Natural killer cell treated with Interleukin-12 subunit alpha and Interleukin-12 subunit beta and Interleukin-15 and Interleukin-18, amount 100 ng/mL, for 72 hours (primary cell): ENCODE measurements around the gene FAM167B. TPM values are rescaled to one million over a fixed set of nuclear protein-coding genes. Genes with fewer than 3 reads are reported as not detected.
"Not testable (repeated sequence)": the region's sequence is repeated elsewhere in the genome, so short reads cannot be mapped to it uniquely, and the experiment has no call there.

Experiments used
- ATAC-seq, 2 donors: fragments of 150-1000 bp; cut with Tn5 transposase in 1 of 2; sonication (Bioruptor Pico), chemical (Tn5 transposase) in 1 of 2; 2 replicates each; pipeline ENCODE4 v1.10.0; 2021
- DNase-seq: peaks from one replicate; pipeline ENCODE4 v3.0.0; 2022; ENCODE audit warnings: low spot score
- H3K27ac Mint-ChIP-seq, 2 donors: 1 replicate in 1 of 2; 2 replicates in 1 of 2; pipeline ENCODE4 v1.8.0; 2022; ENCODE audit warnings: mixed read lengths in 2 of 2, mild to moderate bottlenecking in 1 of 2, moderate library complexity in 1 of 2
- H3K27me3 Mint-ChIP-seq, 2 donors: 1 replicate in 1 of 2; 2 replicates in 1 of 2; pipeline ENCODE4 v1.8.0; 2022; ENCODE audit warnings: mixed read lengths in 2 of 2
- H3K36me3 Mint-ChIP-seq: one replicate; pipeline ENCODE4 v1.8.0; 2022; ENCODE audit warnings: mixed read lengths
- H3K4me1 Mint-ChIP-seq, 2 donors: 1 replicate in 1 of 2; 2 replicates in 1 of 2; pipeline ENCODE4 v1.8.0; 2022; ENCODE audit warnings: low read depth in 2 of 2, mixed read lengths in 2 of 2, mild to moderate bottlenecking in 1 of 2
- H3K4me3 Mint-ChIP-seq: one replicate; pipeline ENCODE4 v1.8.0; 2022; ENCODE audit warnings: mixed read lengths
- H3K9me3 Mint-ChIP-seq: 2 replicates; pipeline ENCODE4 v1.8.0; 2022; ENCODE audit warnings: mixed read lengths
- total RNA-seq, 2 donors: library from RNA; stranded (reverse); gene quantifications; one replicate each; pipeline ENCODE4 v1.2.3, GENCODE V29; 2022

FAM167B gene
- total RNA-seq, 2 donors from 2014 or later, result 0.47 TPM; not detected in 1

DNA sequence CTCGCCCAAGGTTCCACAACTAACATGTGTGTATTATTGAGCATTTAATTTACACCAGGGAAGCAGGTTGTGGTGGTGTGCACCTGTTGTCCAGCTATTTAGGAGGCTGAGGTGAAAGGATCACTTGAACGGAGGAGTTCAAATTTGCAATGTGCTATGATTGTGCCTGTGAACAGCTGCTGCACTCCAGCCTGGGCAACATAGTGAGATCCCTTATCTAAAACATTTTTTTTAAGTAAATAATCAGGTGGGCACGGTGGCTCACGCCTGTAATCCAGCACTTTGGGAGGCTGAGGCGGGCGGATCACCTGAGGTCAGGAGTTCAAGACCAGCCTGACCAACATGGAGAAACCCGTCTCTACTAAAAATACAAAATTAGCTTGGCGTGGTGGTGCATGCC, 37.8 kb downstream of the FAM167B start:
- not testable (repeated sequence) for H3K27ac Mint-ChIP-seq, H3K36me3 Mint-ChIP-seq, DNase-seq, H3K4me3 Mint-ChIP-seq, H3K27me3 Mint-ChIP-seq, ATAC-seq, H3K4me1 Mint-ChIP-seq, H3K9me3 Mint-ChIP-seq

DNA sequence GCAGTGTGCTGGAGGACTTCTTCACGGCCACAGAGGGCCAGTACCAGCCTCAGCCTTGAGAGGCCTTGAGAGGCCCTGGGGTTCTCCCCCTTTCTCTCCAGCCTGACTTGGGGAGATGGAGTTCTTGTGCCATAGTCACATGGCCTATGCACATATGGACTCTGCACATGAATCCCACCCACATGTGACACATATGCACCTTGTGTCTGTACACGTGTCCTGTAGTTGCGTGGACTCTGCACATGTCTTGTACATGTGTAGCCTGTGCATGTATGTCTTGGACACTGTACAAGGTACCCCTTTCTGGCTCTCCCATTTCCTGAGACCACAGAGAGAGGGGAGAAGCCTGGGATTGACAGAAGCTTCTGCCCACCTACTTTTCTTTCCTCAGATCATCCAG, 38.6 kb downstream of the FAM167B start:
- Mint-ChIP-seq H3K27ac (peak overlapping the region in 1 of 2 donors; percentile 34), H3K27me3 (no peaks in the 10 kb centered on the region)

DNA sequence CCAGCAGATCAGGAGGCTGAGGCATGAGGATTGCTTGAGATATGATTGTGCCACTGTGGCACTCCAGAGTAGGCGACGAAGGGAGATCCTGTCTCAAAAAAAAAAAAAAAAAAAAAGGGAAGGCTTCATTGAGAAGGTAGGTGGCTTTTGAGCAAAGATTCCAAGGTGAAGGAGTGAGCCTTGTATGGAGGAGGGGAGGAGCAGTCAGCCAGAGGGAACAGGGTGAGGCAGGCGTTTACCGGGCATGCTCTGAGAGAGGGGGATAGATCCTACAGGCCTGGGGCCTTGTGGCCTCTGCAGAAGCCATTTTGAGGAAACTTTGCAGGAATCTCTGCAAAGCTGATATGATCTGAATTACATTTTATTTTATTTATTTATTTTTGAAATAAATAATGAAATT, 39.7 kb downstream of the FAM167B start:
- ATAC-seq, result no peak
- Mint-ChIP-seq H3K9me3 (no peaks in the 10 kb centered on the region), H3K27me3 (no peaks in the 10 kb centered on the region), H3K27ac (no peak overlapping the region), H3K4me3 (no peak overlapping the region), H3K36me3 (no peaks in the 10 kb centered on the region), H3K4me1 (peaks cover 5% of the 10 kb centered on the region in 2 donors)
- DNase-seq, result no peak

More for the DNA sequence above, 38.6 kb downstream of the FAM167B start:
- peaks cover 0 to 3% of the 10 kb centered on the region in 2 donors for H3K4me1 Mint-ChIP-seq
- no peak overlapping the region for H3K4me3 Mint-ChIP-seq
- ATAC-seq (peak in 1 of 2 donors; percentile 20), DNase-seq (no peak)
- no peaks in the 10 kb centered on the region for H3K9me3 Mint-ChIP-seq
- no peaks in the 10 kb centered on the region for H3K36me3 Mint-ChIP-seq

DNA sequence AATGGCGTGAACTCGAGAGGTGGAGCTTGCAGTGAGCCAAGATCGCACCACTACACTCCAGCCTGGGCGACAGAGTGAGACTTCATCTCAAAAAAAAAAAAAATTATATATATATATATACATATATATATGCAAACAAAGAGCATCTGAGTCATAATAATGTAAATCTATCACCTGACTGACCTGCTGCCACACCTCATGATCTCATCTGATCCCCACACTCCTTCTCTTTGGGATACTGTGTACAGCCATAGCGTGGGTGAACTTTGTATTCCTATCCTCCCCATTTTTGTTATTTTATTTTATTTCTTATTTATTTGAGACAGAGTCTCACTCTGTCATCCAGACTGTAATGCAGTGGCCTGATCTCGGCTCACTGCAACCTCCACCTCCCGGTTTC, 42.2 kb downstream of the FAM167B start:
- Mint-ChIP-seq H3K27me3 (no peaks in the 10 kb centered on the region), H3K36me3 (no peaks in the 10 kb centered on the region), H3K27ac (no peak overlapping the region), H3K9me3 (no peaks in the 10 kb centered on the region), H3K4me3 (no peak overlapping the region), H3K4me1 (peaks cover 9 to 14% of the 10 kb centered on the region in 2 donors)
- ATAC-seq (no peak), DNase-seq (no peak)

DNA sequence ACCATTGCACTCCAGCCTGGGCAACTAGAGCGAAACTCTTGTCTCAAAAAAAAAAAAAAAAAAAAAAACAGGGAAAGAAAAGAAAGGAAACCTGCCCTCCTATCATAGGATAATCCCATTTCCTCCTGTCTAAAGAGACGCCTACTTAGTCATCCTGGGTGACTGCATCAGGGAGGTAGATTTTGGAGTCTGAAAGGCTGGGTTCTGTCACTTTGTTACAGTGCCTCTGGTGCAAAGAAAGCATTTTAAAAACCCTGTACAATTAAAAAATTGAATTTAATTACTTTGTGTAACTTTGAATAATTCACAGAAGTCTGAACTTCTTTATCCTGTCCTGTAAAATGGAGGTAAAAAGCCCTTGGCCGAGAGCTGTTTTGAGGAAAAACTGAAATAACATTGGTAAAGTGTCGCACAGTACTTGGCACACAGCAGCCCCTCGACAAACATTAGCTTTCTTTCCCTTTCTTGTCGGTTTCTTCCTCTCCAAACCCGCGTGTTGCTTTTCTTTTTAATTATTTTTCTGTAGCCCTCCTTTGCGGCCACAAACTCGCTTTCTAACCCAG, 44.2 kb downstream of the FAM167B start:
- DNase-seq (no peak), ATAC-seq (no peak)
- H3K27me3 Mint-ChIP-seq, result no peaks in the 10 kb centered on the region
- peak overlapping the region; percentile 90 for H3K27ac Mint-ChIP-seq
- no peaks in the 10 kb centered on the region for H3K9me3 Mint-ChIP-seq
- H3K4me3 Mint-ChIP-seq, result peak overlapping the region; percentile 89
- peaks cover 20 to 27% of the 10 kb centered on the region in 2 donors for H3K4me1 Mint-ChIP-seq
- H3K36me3 Mint-ChIP-seq, result no peaks in the 10 kb centered on the region

DNA sequence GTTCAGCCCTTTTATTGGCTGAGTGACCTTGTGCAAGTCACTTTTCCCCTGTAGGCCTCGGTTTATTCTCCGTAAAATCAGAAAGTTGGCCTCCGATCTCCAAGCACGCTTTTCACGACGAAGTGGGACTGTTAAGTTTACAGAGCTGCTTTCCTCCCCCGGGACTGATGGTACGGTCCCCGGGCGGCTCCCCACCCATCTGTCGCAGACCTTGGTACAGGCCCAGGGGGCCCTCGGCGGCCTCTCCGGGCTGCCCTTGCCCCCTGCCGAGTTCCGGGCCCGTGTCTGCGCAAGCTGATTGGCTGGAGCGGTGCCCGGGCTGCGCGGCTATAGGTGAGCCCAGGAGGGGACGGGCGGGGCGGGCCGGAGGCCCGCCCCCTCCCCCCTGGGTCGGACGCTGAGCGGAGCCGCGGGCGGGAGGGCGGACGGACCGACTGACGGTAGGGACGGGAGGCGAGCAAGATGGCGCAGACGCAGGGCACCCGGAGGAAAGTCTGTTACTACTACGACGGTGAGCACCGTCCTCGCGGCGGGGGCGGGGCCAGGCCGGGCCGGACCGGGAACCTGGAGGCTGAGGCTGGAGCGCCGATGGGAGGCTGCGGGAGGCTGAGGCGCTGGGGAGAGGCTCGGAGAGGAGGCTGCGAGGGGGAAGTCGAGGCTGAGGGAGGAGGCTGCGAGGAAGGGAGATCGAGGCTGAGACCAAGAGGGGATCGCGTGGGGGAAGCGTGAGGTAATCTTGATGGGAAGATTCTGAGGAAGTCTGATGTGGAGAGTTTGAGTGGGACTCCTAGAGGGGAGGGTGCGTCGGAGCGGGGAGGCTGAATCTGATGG, 44.9 kb downstream of the FAM167B start, which contains the start of gene HDAC1:
Gene HDAC1 (plus strand): TSS at position 376 of the 831 bp plus-strand sequence. CDS start 87 bp downstream, at position 463.
- peaks cover 27 to 34% of the 10 kb centered on the region in 2 donors for H3K4me1 Mint-ChIP-seq
- peaks cover 6% of the 10 kb centered on the region for H3K36me3 Mint-ChIP-seq
- peak within 1 kb of the TSS; percentile 89 for H3K4me3 Mint-ChIP-seq
- peak within 1 kb of the TSS; percentile 90 for H3K27ac Mint-ChIP-seq
- no peaks in the 10 kb centered on the region for H3K9me3 Mint-ChIP-seq
- no peaks in the 10 kb centered on the region for H3K27me3 Mint-ChIP-seq
- DNase-seq, result peak; percentile 99
- peak; percentile 100 for ATAC-seq

DNA sequence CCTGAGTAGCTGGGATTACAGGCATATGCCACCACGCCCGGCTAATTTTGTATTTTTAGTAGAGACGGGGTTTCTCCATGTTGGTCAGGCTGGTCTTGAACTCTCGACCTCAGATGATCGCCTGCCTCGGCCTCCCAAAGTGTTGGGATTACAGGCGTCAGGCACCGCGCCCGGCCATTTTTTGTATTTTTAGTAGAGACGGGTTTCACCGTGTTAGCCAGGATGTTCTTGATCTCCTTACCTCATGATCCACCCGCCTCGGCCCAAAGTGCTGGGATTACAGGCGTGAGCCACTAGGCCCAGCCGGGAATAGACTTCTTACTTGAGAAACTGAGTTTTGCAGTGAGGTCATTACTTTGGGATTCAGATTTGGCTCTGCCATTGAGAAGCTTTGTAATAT, 51.2 kb downstream of the FAM167B start:
- H3K4me1 Mint-ChIP-seq, result peaks cover 39 to 40% of the 10 kb centered on the region in 2 donors
- not testable (repeated sequence) for H3K9me3 Mint-ChIP-seq, DNase-seq, H3K27ac Mint-ChIP-seq, ATAC-seq, H3K4me3 Mint-ChIP-seq, H3K27me3 Mint-ChIP-seq
- H3K36me3 Mint-ChIP-seq, result peaks cover 13% of the 10 kb centered on the region

Other genes starting within 250 kb of the FAM167B start
- gene KHDRBS1, start 233.4 kb upstream of the FAM167B start, total RNA-seq, result 100 to 1,000 TPM; 156 TPM
- gene TMEM39B, start 174.3 kb upstream of the FAM167B start, total RNA-seq, result 10 to 100 TPM; 20.5 to 26.9 TPM
- 10 to 100 TPM; 80.9 to 88.9 TPM for gene KPNA6, start 139.2 kb upstream of the FAM167B start, total RNA-seq
- gene TXLNA, start 67.5 kb upstream of the FAM167B start, total RNA-seq, result 100 to 1,000 TPM; 101 to 118 TPM
- gene CCDC28B, start 46.6 kb upstream of the FAM167B start, total RNA-seq, result 10 to 100 TPM; 12.4 to 13.6 TPM
- gene IQCC, start 41.6 kb upstream of the FAM167B start, total RNA-seq, result 1 to 10 TPM; 1.7 to 5.0 TPM
- gene DCDC2B, start 38.1 kb upstream of the FAM167B start, total RNA-seq, result under 1 TPM; 0.19 to 0.22 TPM
- gene TMEM234, start 24.9 kb upstream of the FAM167B start, total RNA-seq, result 10 to 100 TPM; 15.6 to 15.8 TPM
- 100 to 1,000 TPM; 220 to 244 TPM for gene EIF3I, start 24.8 kb upstream of the FAM167B start, total RNA-seq
- 100 to 1,000 TPM in 1 of 2 donors, 10 to 100 TPM in 1; 66.4 to 140 TPM for gene LCK, start 4.0 kb downstream of the FAM167B start, total RNA-seq
- 100 to 1,000 TPM; 186 to 225 TPM for gene HDAC1, start 44.9 kb downstream of the FAM167B start, total RNA-seq
- 10 to 100 TPM; 11.8 to 35.9 TPM for gene MARCKSL1, start 89.0 kb downstream of the FAM167B start, total RNA-seq
- 10 to 100 TPM in 1 of 2 donors, 1 to 10 TPM in 1; 6.2 to 13.4 TPM for gene FAM229A, start 115.3 kb downstream of the FAM167B start, total RNA-seq
- gene TSSK3, start 115.3 kb downstream of the FAM167B start, total RNA-seq, result under 1 TPM in 1 of 2 donors, not detected in 1; 0.36 TPM
- gene BSDC1, start 147.2 kb downstream of the FAM167B start, total RNA-seq, result 10 to 100 TPM; 55.6 to 68.2 TPM
- gene ZBTB8B, start 217.8 kb downstream of the FAM167B start, total RNA-seq, result not detected